Cardiac fibroblast (primary cell): Measurements from ENCODE around the gene UBE2K.

ENCODE experiments used
- DNase-seq, 2 donors: peaks; one replicate each; pipeline versions ENCODE4 v3.0.0 to v3.0.0-alpha.2; 2010; ENCODE audit warnings: low read depth in 2 of 2
- H3K4me3 ChIP-seq, 2 donors: replicated peaks in 1 of 2; 1 replicate in 1 of 2; 2 replicates in 1 of 2; pipeline ENCODE4 v1.5.1; 2011; ENCODE audit warnings: low read depth in 2 of 2, low read length in 2 of 2, mild to moderate bottlenecking in 2 of 2, moderate library complexity in 1 of 2
- CTCF ChIP-seq: IDR thresholded peaks from one replicate; pipeline ENCODE4 v1.5.1; 2011; ENCODE audit warnings: low read depth, mild to moderate bottlenecking, low read length, inconsistent platforms

Gene UBE2K

GRCh38 chr4:39754309-39754708, 56.4 kb downstream of the UBE2K start:
- no peak for TF ChIP-seq CTCF
- no peak for DNase-seq
- no peak overlapping the region for H3K4me3 ChIP-seq

GRCh38 chr4:39756159-39756558, 58.2 kb downstream of the UBE2K start:
- no peak for DNase-seq
- no peak overlapping the region for H3K4me3 ChIP-seq
- TF ChIP-seq CTCF, result no peak

GRCh38 chr4:39758176-39758575, 60.2 kb downstream of the UBE2K start:
- DNase-seq, result no peak
- TF ChIP-seq CTCF, result no peak
- no peak overlapping the region for H3K4me3 ChIP-seq

GRCh38 chr4:39759569-39759968, 61.6 kb downstream of the UBE2K start:
- no peak overlapping the region for H3K4me3 ChIP-seq
- no peak for TF ChIP-seq CTCF
- no peak for DNase-seq

GRCh38 chr4:39761005-39761667, 63.2 kb downstream of the UBE2K start:
- TF ChIP-seq CTCF, result no peak

GRCh38 chr4:39763714-39764572, 66.0 kb downstream of the UBE2K start:
- no peak for TF ChIP-seq CTCF
- H3K4me3 ChIP-seq, result no peak overlapping the region
- DNase-seq, result no peak

More at GRCh38 chr4:39761005-39761667, 63.2 kb downstream of the UBE2K start:
- no peak for DNase-seq
- no peak overlapping the region for H3K4me3 ChIP-seq
